ENCODE measurements around the gene NFIA.

Gene NFIA

GRCh38 chr1:61191433-61191720 is 109.0 kb downstream of the NFIA start:
- H3K9me3 ChIP-seq (ENCODE audit: insufficient read depth, low read depth, low read length): no peaks in the 10 kb centered on the region
- H3F3A ChIP-seq (ENCODE audit: low read depth): no peaks in the 10 kb centered on the region
- H3K27me3 ChIP-seq (ENCODE audit: insufficient read depth, low read length, poor library complexity, severe bottlenecking): no peaks in the 10 kb centered on the region
- H4K20me1 ChIP-seq (ENCODE audit: insufficient read depth, low read length, poor library complexity, severe bottlenecking): no peaks in the 10 kb centered on the region
- no peaks in the 10 kb centered on the region for H3K4me1 ChIP-seq (ENCODE audit: insufficient read depth, low read length, poor library complexity, severe bottlenecking)
- H3K4me3 ChIP-seq (ENCODE audit: low read length, poor library complexity, severe bottlenecking): no peak overlapping the region
- H3K79me2 ChIP-seq (ENCODE audit: insufficient read depth, low read length): no peaks in the 10 kb centered on the region
- TF ChIP-seq EZH2phosphoT487 (IDR thresholded peaks at IDR 0.05; ENCODE audit: borderline replicate concordance) (no peak), CTCF (conservative IDR thresholded peaks at IDR 0.05; ENCODE audit: low read length) (no peak)
- no peak overlapping the region for H3K4me2 ChIP-seq (ENCODE audit: low read depth, low read length, poor library complexity, severe bottlenecking)
- no peak overlapping the region for H2AFZ ChIP-seq (ENCODE audit: low read length)
- H3K36me3 ChIP-seq (ENCODE audit: insufficient read depth, low read length): no peaks in the 10 kb centered on the region
- no peak overlapping the region for H3K9ac ChIP-seq (ENCODE audit: low read depth, low read length, poor library complexity, severe bottlenecking)
- H3K9me2 ChIP-seq (replicated peaks; ENCODE audit: low read depth, low read length): no peaks in the 10 kb centered on the region

- Histone ChIP-seq H4K20me1 (ENCODE audit: insufficient read depth, low read length, poor library complexity, severe bottlenecking) (no peaks in the 10 kb centered on the region), H3K36me3 (ENCODE audit: insufficient read depth, low read length) (no peaks in the 10 kb centered on the region), H3F3A (ENCODE audit: low read depth) (no peaks in the 10 kb centered on the region), H3K4me2 (ENCODE audit: low read depth, low read length, poor library complexity, severe bottlenecking) (no peak overlapping the region), H3K79me2 (ENCODE audit: insufficient read depth, low read length) (no peaks in the 10 kb centered on the region), H3K9me2 (replicated peaks; ENCODE audit: low read depth, low read length) (no peaks in the 10 kb centered on the region), H3K9ac (ENCODE audit: low read depth, low read length, poor library complexity, severe bottlenecking) (no peak overlapping the region), H2AFZ (ENCODE audit: low read length) (no peak overlapping the region), H3K4me3 (ENCODE audit: low read length, poor library complexity, severe bottlenecking) (no peak overlapping the region), H3K27me3 (ENCODE audit: insufficient read depth, low read length, poor library complexity, severe bottlenecking) (no peaks in the 10 kb centered on the region), H3K9me3 (ENCODE audit: insufficient read depth, low read depth, low read length) (no peaks in the 10 kb centered on the region), H3K4me1 (ENCODE audit: insufficient read depth, low read length, poor library complexity, severe bottlenecking) (no peaks in the 10 kb centered on the region)
- TF ChIP-seq EZH2phosphoT487 (IDR thresholded peaks at IDR 0.05; ENCODE audit: borderline replicate concordance) (no peak), CTCF (conservative IDR thresholded peaks at IDR 0.05; ENCODE audit: low read length) (no peak)
Measured at GRCh38 chr1:61192663-61193330, 110.4 kb downstream of the NFIA start.

GRCh38 chr1:61193808-61194207 is 111.4 kb downstream of the NFIA start:
- Histone ChIP-seq H3K4me3 (ENCODE audit: low read length, poor library complexity, severe bottlenecking) (no peak overlapping the region), H3K79me2 (ENCODE audit: insufficient read depth, low read length) (no peaks in the 10 kb centered on the region), H3K9me2 (replicated peaks; ENCODE audit: low read depth, low read length) (no peaks in the 10 kb centered on the region), H3F3A (ENCODE audit: low read depth) (no peaks in the 10 kb centered on the region), H3K36me3 (ENCODE audit: insufficient read depth, low read length) (no peaks in the 10 kb centered on the region), H3K4me1 (ENCODE audit: insufficient read depth, low read length, poor library complexity, severe bottlenecking) (no peaks in the 10 kb centered on the region), H2AFZ (ENCODE audit: low read length) (no peak overlapping the region), H3K9me3 (ENCODE audit: insufficient read depth, low read depth, low read length) (no peaks in the 10 kb centered on the region), H3K4me2 (ENCODE audit: low read depth, low read length, poor library complexity, severe bottlenecking) (no peak overlapping the region), H3K9ac (ENCODE audit: low read depth, low read length, poor library complexity, severe bottlenecking) (no peak overlapping the region), H4K20me1 (ENCODE audit: insufficient read depth, low read length, poor library complexity, severe bottlenecking) (no peaks in the 10 kb centered on the region), H3K27me3 (ENCODE audit: insufficient read depth, low read length, poor library complexity, severe bottlenecking) (no peaks in the 10 kb centered on the region)
- TF ChIP-seq EZH2phosphoT487 (IDR thresholded peaks at IDR 0.05; ENCODE audit: borderline replicate concordance) (no peak), CTCF (conservative IDR thresholded peaks at IDR 0.05; ENCODE audit: low read length) (no peak)

All from Loucy (cell line).